Liver (tissue), 9 donors: ENCODE results near the gene CPED1. TPM values are rescaled to one million over a fixed set of nuclear protein-coding genes. Genes with fewer than 3 reads are reported as not detected.
A peak's percentile ranks its signal among the peaks of the same experiment; 100 is the strongest.

Source experiments
- DNase-seq: peaks from one replicate; pipeline ENCODE4 v3.0.0-alpha.2; 2017; ENCODE audit warnings: low spot score
- H3K27ac ChIP-seq, 2 donors: one replicate each; pipeline ENCODE4 v1.7.0; 2013; ENCODE audit warnings: inconsistent platforms in 2 of 2, low read length in 2 of 2, control low read depth in 1 of 2, low read depth in 1 of 2, mild to moderate bottlenecking in 1 of 2
- H3K27me3 ChIP-seq, 4 donors: one replicate each; pipeline versions ENCODE4 v1.6.1 to v1.7.0; 2013; ENCODE audit warnings: low read length in 3 of 4, inconsistent platforms in 1 of 4, mild to moderate bottlenecking in 1 of 4, moderate library complexity in 1 of 4; ENCODE audit not compliant: control insufficient read depth in 4 of 4, insufficient read depth in 4 of 4
- H3K36me3 ChIP-seq, 4 donors: one replicate each; pipeline versions ENCODE4 v1.6.1 to v1.7.0; 2013; ENCODE audit warnings: low read length in 3 of 4, mild to moderate bottlenecking in 3 of 4, low read depth in 1 of 4, moderate library complexity in 1 of 4; ENCODE audit not compliant: control insufficient read depth in 4 of 4, insufficient read depth in 3 of 4
- H3K4me1 ChIP-seq, 4 donors: one replicate each; pipeline versions ENCODE4 v1.6.1 to v1.7.0; 2013; ENCODE audit warnings: low read length in 3 of 4, mild to moderate bottlenecking in 3 of 4, moderate library complexity in 1 of 4; ENCODE audit not compliant: control insufficient read depth in 4 of 4, insufficient read depth in 4 of 4
- H3K4me3 ChIP-seq, 3 donors: one replicate each; pipeline versions ENCODE4 v1.6.1 to v1.7.0; 2013; ENCODE audit warnings: low read length in 3 of 3, control low read depth in 1 of 3, low read depth in 1 of 3, mild to moderate bottlenecking in 1 of 3
- H3K9ac ChIP-seq, 2 donors: one replicate each; pipeline ENCODE4 v1.7.0; 2013; ENCODE audit warnings: low read length in 2 of 2, mild to moderate bottlenecking in 2 of 2, moderate library complexity in 2 of 2, control low read depth in 1 of 2, low read depth in 1 of 2
- H3K9me3 ChIP-seq, 4 donors: one replicate each; pipeline versions ENCODE4 v1.6.1 to v1.7.0; 2013; ENCODE audit warnings: low read length in 3 of 4; ENCODE audit not compliant: control insufficient read depth in 4 of 4
- FOXA1 ChIP-seq: IDR thresholded peaks from 2 replicates; pipeline ENCODE4 v1.6.1; 2016; ENCODE audit warnings: antibody characterized with exemption
- HNF4A ChIP-seq, 2 donors: conservative IDR thresholded peaks; 2 replicates each; pipeline ENCODE4 v1.6.1; 2016; ENCODE audit warnings: antibody characterized with exemption in 2 of 2, mild to moderate bottlenecking in 2 of 2
- HNF4G ChIP-seq: IDR thresholded peaks from 2 replicates; pipeline ENCODE4 v1.6.1; 2016; ENCODE audit warnings: antibody characterized with exemption
- JUND ChIP-seq, 2 donors: IDR thresholded peaks; 2 replicates each; pipeline ENCODE4 v1.6.1; 2016; ENCODE audit warnings: antibody characterized with exemption in 2 of 2
- MAX ChIP-seq: IDR thresholded peaks from 2 replicates; pipeline ENCODE4 v1.6.1; 2016; ENCODE audit warnings: antibody characterized with exemption
- REST ChIP-seq: IDR thresholded peaks from 2 replicates; pipeline ENCODE4 v1.6.1; 2016; ENCODE audit warnings: antibody characterized with exemption, mild to moderate bottlenecking
- RXRA ChIP-seq, 2 donors: IDR thresholded peaks; 2 replicates each; pipeline ENCODE4 v1.6.1; 2017 to 2018; ENCODE audit warnings: antibody characterized with exemption in 2 of 2, mild to moderate bottlenecking in 1 of 2
- SP1 ChIP-seq: IDR thresholded peaks from 2 replicates; pipeline ENCODE4 v1.6.1; 2018; ENCODE audit warnings: antibody characterized with exemption, mild to moderate bottlenecking
- TAF1 ChIP-seq: conservative IDR thresholded peaks from 2 replicates; pipeline ENCODE4 v1.6.1; 2016; ENCODE audit warnings: antibody characterized with exemption, mild to moderate bottlenecking
- YY1 ChIP-seq: IDR thresholded peaks from 2 replicates; pipeline ENCODE4 v1.6.1; 2016; ENCODE audit warnings: antibody characterized with exemption, mild to moderate bottlenecking
- WGBS: extraction: QIAGEN DNeasy Blood & Tissue Kit; methylation state at CpG from one replicate; pipeline ENCODE4 v1.1.7; 2013; 5-methylcytosine and 5-hydroxymethylcytosine counted together
- polyA plus RNA-seq, 2 donors: library from polyadenylated mRNA; stranded (reverse) in 1 of 2; unstranded in 1 of 2; fragments of 200-250 nt in 1 of 2; fragments of >200 nt in 1 of 2; fragmentation: Nextera tagmentation in 1 of 2; extraction: Ambion mirVana in 1 of 2; gene quantifications; one replicate each; pipeline versions ENCODE4 v1.2.1 to v1.2.3, GENCODE V29; 2013 to 2015
- total RNA-seq, 2 donors: library from RNA; depleted of rRNA; stranded (reverse); fragments of >200 nt; gene quantifications; one replicate each; pipeline ENCODE4 v1.2.3, GENCODE V29; 2014
- donor health status: healthy.
- donor health status: healthy.
- donor health status: healthy.
- donor health status: healthy.
- donor health status: healthy.

CPED1 gene
- total and polyA plus RNA-seq, 4 donors, result 8.5 to 58.0 (median 14.6) TPM

DNA sequence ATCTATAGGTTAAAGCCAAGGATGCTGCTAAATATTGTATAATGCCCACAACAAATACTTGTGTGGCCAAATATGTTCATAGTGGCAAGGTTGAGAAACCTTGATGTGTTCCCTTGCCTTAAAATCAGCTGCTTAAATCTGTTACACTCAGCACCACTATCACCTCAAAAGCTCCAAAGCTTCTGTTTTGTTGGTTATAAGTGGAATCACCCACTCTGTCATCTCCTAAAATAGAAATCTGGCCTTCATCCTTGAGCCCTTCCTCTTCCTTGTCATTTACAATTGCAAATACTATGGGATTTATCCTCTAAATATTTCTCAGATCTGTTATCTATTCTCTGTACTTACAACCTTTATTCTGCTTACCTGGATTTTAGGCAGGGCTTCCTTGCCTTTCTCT lies 61.4 kb downstream of the CPED1 start:
- Histone ChIP-seq H3K9me3 (no peaks in the 10 kb centered on the region), H3K9ac (no peak overlapping the region), H3K36me3 (peaks cover 0 to 7% (median 3%) of the 10 kb centered on the region in 4 donors), H3K4me3 (no peak overlapping the region), H3K4me1 (peaks cover 2 to 21% (median 15%) of the 10 kb centered on the region in 4 donors), H3K27ac (peak overlapping the region in 1 of 2 donors; percentile 45), H3K27me3 (no peaks in the 10 kb centered on the region)
- no peak for DNase-seq
- TF ChIP-seq REST (no peak), MAX (no peak)

GRCh38 chr7:121053219-121053618 lies 64.7 kb downstream of the CPED1 start:
- no peak overlapping the region for H3K9ac ChIP-seq
- TF ChIP-seq HNF4A (conservative IDR thresholded peaks at IDR 0.05) (no peak), REST (no peak), JUND (IDR thresholded peaks at IDR 0.05) (no peak), SP1 (no peak), TAF1 (no peak), HNF4G (no peak), RXRA (IDR thresholded peaks at IDR 0.05) (no peak), YY1 (no peak)
- 97% methylated on average over 1 of the region's 1 CpG for WGBS
- no peaks in the 10 kb centered on the region for H3K27me3 ChIP-seq
- peaks cover 0 to 13% (median 9%) of the 10 kb centered on the region in 4 donors for H3K4me1 ChIP-seq
- DNase-seq, result no peak
- H3K36me3 ChIP-seq, result peaks cover 0 to 5% (median 1%) of the 10 kb centered on the region in 4 donors
- H3K9me3 ChIP-seq, result no peaks in the 10 kb centered on the region
- no peak overlapping the region for H3K27ac ChIP-seq
- no peak overlapping the region for H3K4me3 ChIP-seq

DNA sequence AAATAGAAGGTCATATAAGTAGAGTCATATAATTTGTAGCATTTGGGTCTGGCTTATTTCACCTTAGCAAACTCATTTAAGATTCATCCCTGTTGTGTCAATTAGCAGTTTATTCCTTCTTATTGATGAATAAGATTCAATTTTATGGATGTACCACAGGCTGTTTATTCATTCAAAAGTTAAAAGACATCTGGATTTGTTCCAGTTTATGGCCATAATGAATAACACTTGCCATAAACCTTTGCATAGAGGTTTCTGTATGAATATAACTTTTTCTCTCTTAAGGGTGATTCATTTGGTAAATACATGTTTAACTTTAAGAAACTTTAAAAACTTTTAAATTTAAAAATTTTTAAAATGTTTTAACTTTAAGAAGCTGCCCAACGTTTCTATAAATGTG lies 66.4 kb downstream of the CPED1 start:
- DNase-seq, result no peak
- Histone ChIP-seq H3K27ac (no peak overlapping the region), H3K4me3 (no peak overlapping the region), H3K27me3 (no peaks in the 10 kb centered on the region), H3K9me3 (no peaks in the 10 kb centered on the region), H3K4me1 (peaks cover 0 to 5% (median 3%) of the 10 kb centered on the region in 4 donors), H3K36me3 (peaks cover 0 to 3% (median 1%) of the 10 kb centered on the region in 4 donors), H3K9ac (no peak overlapping the region)
- 76% methylated on average over 1 of the region's 1 CpG for WGBS
- TF ChIP-seq HNF4G (no peak), FOXA1 (no peak)
